Skeletal muscle satellite cell (primary cell): ENCODE results near the gene YIF1A.

Experiments used
- H3K27me3 ChIP-seq: 2 replicates; pipeline ENCODE4 v1.7.0; 2013; ENCODE audit warnings: low read length; ENCODE audit not compliant: control insufficient read depth, insufficient read depth
- H3K36me3 ChIP-seq: 2 replicates; pipeline ENCODE4 v1.7.0; 2013; ENCODE audit warnings: mild to moderate bottlenecking, control low read depth, low read length; ENCODE audit not compliant: insufficient read depth
- H3K4me1 ChIP-seq: 2 replicates; pipeline ENCODE4 v1.7.0; 2013; ENCODE audit warnings: low read length; ENCODE audit not compliant: control insufficient read depth, insufficient read depth
- H3K4me2 ChIP-seq: 2 replicates; pipeline ENCODE4 v1.7.0; 2013; ENCODE audit warnings: mild to moderate bottlenecking, low read length
- H3K4me3 ChIP-seq: 2 replicates; pipeline ENCODE4 v1.7.0; 2013; ENCODE audit warnings: low read length
- H3K9ac ChIP-seq: 2 replicates; pipeline ENCODE4 v1.7.0; 2013; ENCODE audit warnings: mild to moderate bottlenecking, low read depth, low read length, moderate library complexity
- H3K9me3 ChIP-seq: replicated peaks from 2 replicates; pipeline ENCODE4 v1.7.0; 2013; ENCODE audit warnings: mild to moderate bottlenecking, control low read depth, low read length

Gene YIF1A

GRCh38 chr11:66268952-66269905, 19.7 kb downstream of the YIF1A start:
- Histone ChIP-seq H3K4me1 (peaks cover 22% of the 10 kb centered on the region), H3K27me3 (no peaks in the 10 kb centered on the region), H3K36me3 (peaks cover 57% of the 10 kb centered on the region), H3K9ac (peak overlapping the region; percentile 98), H3K4me3 (peak overlapping the region; percentile 97), H3K9me3 (no peaks in the 10 kb centered on the region), H3K4me2 (peak overlapping the region; percentile 89)

GRCh38 chr11:66268244-66268951, 20.5 kb downstream of the YIF1A start, which contains the start of gene RAB1B:
RAB1B (plus strand) TSS chr11:66268639; CDS start chr11:66268680, 41 bp downstream.
- Histone ChIP-seq H3K4me2 (peak within 1 kb of the TSS; percentile 96), H3K4me1 (peaks cover 22% of the 10 kb centered on the region), H3K9ac (peak within 1 kb of the TSS; percentile 98), H3K4me3 (peak within 1 kb of the TSS; percentile 97), H3K9me3 (no peaks in the 10 kb centered on the region), H3K27me3 (no peaks in the 10 kb centered on the region), H3K36me3 (peaks cover 56% of the 10 kb centered on the region)

- H3K4me1 ChIP-seq, result peaks cover 22% of the 10 kb centered on the region
- no peaks in the 10 kb centered on the region for H3K9me3 ChIP-seq
- H3K4me2 ChIP-seq, result peak overlapping the region; percentile 96
- peak overlapping the region; percentile 98 for H3K9ac ChIP-seq
- H3K4me3 ChIP-seq, result peak overlapping the region; percentile 82
- H3K27me3 ChIP-seq, result no peaks in the 10 kb centered on the region
- peaks cover 53% of the 10 kb centered on the region for H3K36me3 ChIP-seq
Observed at GRCh38 chr11:66267379-66268243, 21.3 kb downstream of the YIF1A start.

- peak overlapping the region; percentile 82 for H3K4me3 ChIP-seq
- H3K4me2 ChIP-seq, result peak overlapping the region; percentile 96
- H3K36me3 ChIP-seq, result peaks cover 53% of the 10 kb centered on the region
- H3K4me1 ChIP-seq, result peaks cover 22% of the 10 kb centered on the region
- H3K27me3 ChIP-seq, result no peaks in the 10 kb centered on the region
- H3K9me3 ChIP-seq, result no peaks in the 10 kb centered on the region
- peak overlapping the region; percentile 98 for H3K9ac ChIP-seq
Observed at GRCh38 chr11:66267039-66267378, 21.9 kb downstream of the YIF1A start.

GRCh38 chr11:66266378-66267038, 22.4 kb downstream of the YIF1A start:
- Histone ChIP-seq H3K4me1 (peaks cover 22% of the 10 kb centered on the region), H3K4me2 (peak overlapping the region; percentile 96), H3K9me3 (no peaks in the 10 kb centered on the region), H3K27me3 (no peaks in the 10 kb centered on the region), H3K4me3 (peak overlapping the region; percentile 82), H3K36me3 (peaks cover 52% of the 10 kb centered on the region), H3K9ac (peak overlapping the region; percentile 98)

- Histone ChIP-seq H3K4me2 (no peak overlapping the region), H3K36me3 (peaks cover 56% of the 10 kb centered on the region), H3K4me1 (peaks cover 22% of the 10 kb centered on the region), H3K27me3 (no peaks in the 10 kb centered on the region), H3K9ac (no peak overlapping the region), H3K4me3 (no peak overlapping the region), H3K9me3 (no peaks in the 10 kb centered on the region)
Observed at GRCh38 chr11:66265531-66266377, 23.2 kb downstream of the YIF1A start.

- Histone ChIP-seq H3K9ac (no peak overlapping the region), H3K4me2 (no peak overlapping the region), H3K9me3 (no peaks in the 10 kb centered on the region), H3K27me3 (no peaks in the 10 kb centered on the region), H3K4me3 (no peak overlapping the region), H3K36me3 (peaks cover 55% of the 10 kb centered on the region), H3K4me1 (peaks cover 20% of the 10 kb centered on the region)
Observed at GRCh38 chr11:66264914-66265313, 24.0 kb downstream of the YIF1A start.

GRCh38 chr11:66264383-66264782, 24.6 kb downstream of the YIF1A start:
- Histone ChIP-seq H3K9ac (no peak overlapping the region), H3K4me3 (no peak overlapping the region), H3K27me3 (no peaks in the 10 kb centered on the region), H3K9me3 (no peaks in the 10 kb centered on the region), H3K4me2 (no peak overlapping the region), H3K36me3 (peaks cover 57% of the 10 kb centered on the region), H3K4me1 (peaks cover 15% of the 10 kb centered on the region)

GRCh38 chr11:66263785-66264184, 25.2 kb downstream of the YIF1A start:
- no peak overlapping the region for H3K9ac ChIP-seq
- peaks cover 17% of the 10 kb centered on the region for H3K4me1 ChIP-seq
- H3K36me3 ChIP-seq, result peaks cover 62% of the 10 kb centered on the region
- no peak overlapping the region for H3K4me2 ChIP-seq
- no peaks in the 10 kb centered on the region for H3K27me3 ChIP-seq
- no peaks in the 10 kb centered on the region for H3K9me3 ChIP-seq
- H3K4me3 ChIP-seq, result no peak overlapping the region

GRCh38 chr11:66263231-66263630, 25.7 kb downstream of the YIF1A start:
- H3K9me3 ChIP-seq, result no peaks in the 10 kb centered on the region
- peaks cover 62% of the 10 kb centered on the region for H3K36me3 ChIP-seq
- H3K9ac ChIP-seq, result no peak overlapping the region
- H3K27me3 ChIP-seq, result no peaks in the 10 kb centered on the region
- H3K4me3 ChIP-seq, result no peak overlapping the region
- peaks cover 22% of the 10 kb centered on the region for H3K4me1 ChIP-seq
- H3K4me2 ChIP-seq, result no peak overlapping the region
